HepG2 (cell line): Measurements from ENCODE around the gene KCTD6. TPM values are rescaled to one million over a fixed set of nuclear protein-coding genes. Genes with fewer than 3 reads are reported as not detected.

Source experiments
- ATAC-seq: fragments of 200-7000 bp; cut with Tn5 transposase; 3 replicates; pipeline ENCODE4 v1.9.1; 2020; ENCODE audit warnings: mild to moderate bottlenecking, moderate library complexity
- BruUV-seq: library from RNA; stranded (reverse); fragments of 400-500 nt; replicated peaks from 2 replicates; lab custom pipeline; 2021; lab: Mats Ljungman, UMichigan
- CTCF ChIA-PET: fragments of 300-600 bp; formaldehyde crosslinking; extraction: SDS; loops from one replicate; lab custom pipeline; 2021; ENCODE audit warnings: low total read pairs, inconsistent platforms, low intra/inter-chr PET ratio; lab: Yijun Ruan, JAX
- POLR2A ChIA-PET: fragments of 350-600 bp; sonication (Branson Sonifier 250); formaldehyde crosslinking; loops from one replicate; lab custom pipeline; 2020; ENCODE audit warnings: antibody characterized with exemption, inconsistent platforms; lab: Yijun Ruan, JAX
- DNase-seq: peaks from one replicate; pipeline ENCODE4 v3.0.0-alpha.2; 2015; ENCODE audit warnings: low spot score
- FAIRE-seq: peaks from 3 replicates; lab custom pipeline; 2011; peaks lifted over from hg19 to GRCh38; lab: Jason Lieb, UNC
- H2AFZ ChIP-seq: one replicate; pipeline ENCODE4 v1.6.1; 2011; ENCODE audit warnings: low read length, inconsistent platforms
- H3K27ac ChIP-seq: fragments of 300-600 bp; 3 replicates; pipeline ENCODE4 v1.8.0; 2011; ENCODE audit warnings: mixed run types, mild to moderate bottlenecking, mixed read lengths, low read length, inconsistent platforms; ENCODE audit not compliant: insufficient read depth; ENCODE audit errors: extremely low read length
- H3K27me3 ChIP-seq, 2 experiments: fragments of 200-600 bp in 1 of 2; 2 replicates in 1 of 2; 3 replicates in 1 of 2; pipeline versions ENCODE4 v1.6.0 to v1.8.0; 2011; ENCODE audit warnings: low read length in 2 of 2, mild to moderate bottlenecking in 2 of 2, moderate library complexity in 2 of 2, inconsistent platforms in 1 of 2; ENCODE audit not compliant: insufficient read depth in 2 of 2, control insufficient read depth in 1 of 2
- H3K36me3 ChIP-seq, 2 experiments: fragments of 200-600 bp in 1 of 2; replicated peaks in 1 of 2; 2 replicates in 1 of 2; 3 replicates in 1 of 2; pipeline versions ENCODE4 v1.5.1 to v1.8.0; 2011; ENCODE audit warnings: low read length in 2 of 2, inconsistent platforms in 1 of 2; ENCODE audit not compliant: insufficient read depth in 2 of 2, control insufficient read depth in 1 of 2
- H3K4me1 ChIP-seq: 2 replicates; pipeline ENCODE4 v1.5.1; 2012; ENCODE audit warnings: low read length, inconsistent platforms; ENCODE audit not compliant: insufficient read depth
- H3K4me2 ChIP-seq: 2 replicates; pipeline ENCODE4 v1.6.0; 2011; ENCODE audit warnings: low read depth, low read length, inconsistent platforms
- H3K4me3 ChIP-seq, 3 experiments: fragments of 200-600 bp in 1 of 3; sonication (generic), shearing (Covaris generic) in 1 of 3; replicated peaks in 1 of 3; 2 replicates each; pipeline ENCODE4 v1.5.1; 2011 to 2016; ENCODE audit warnings: low read length in 3 of 3, inconsistent platforms in 2 of 3, low read depth in 2 of 3, mild to moderate bottlenecking in 2 of 3, control low read depth in 1 of 3, mixed read lengths in 1 of 3; ENCODE audit not compliant: insufficient read depth in 1 of 3
- H3K79me2 ChIP-seq: one replicate; pipeline ENCODE4 v1.6.1; 2011; ENCODE audit warnings: low read length, inconsistent platforms; ENCODE audit not compliant: insufficient read depth
- H3K9ac ChIP-seq: 2 replicates; pipeline ENCODE4 v1.6.0; 2011; ENCODE audit warnings: mild to moderate bottlenecking, low read depth, low read length, inconsistent platforms; ENCODE audit not compliant: insufficient read depth
- H3K9me3 ChIP-seq: 2 replicates; pipeline ENCODE4 v1.5.1; 2012; ENCODE audit warnings: mild to moderate bottlenecking, low read length
- H4K20me1 ChIP-seq: 2 replicates; pipeline ENCODE4 v1.6.0; 2011; ENCODE audit warnings: inconsistent platforms, mild to moderate bottlenecking, low read length, moderate library complexity; ENCODE audit not compliant: insufficient read depth
- DR1 ChIP-seq: sonication (generic); formaldehyde crosslinking; IDR thresholded peaks from 2 replicates; pipeline ENCODE4 v1.8.0; 2021; ENCODE audit warnings: mild to moderate bottlenecking, missing genetic modification reagents, inconsistent platforms
- HNRNPK ChIP-seq: fragments of 200-400 bp; formaldehyde crosslinking; IDR thresholded peaks from 2 replicates; pipeline ENCODE4 v1.6.1; 2018; ENCODE audit warnings: low read length, low read depth, moderate library complexity, mild to moderate bottlenecking; ENCODE audit not compliant: poor library complexity, severe bottlenecking
- KDM6A ChIP-seq: IDR thresholded peaks from 2 replicates; pipeline ENCODE4 v1.6.1; 2016; ENCODE audit warnings: low read depth
- ZFAT ChIP-seq: sonication (generic); formaldehyde crosslinking; conservative IDR thresholded peaks from 2 replicates; pipeline ENCODE4 v1.8.1; 2023; ENCODE audit warnings: missing genetic modification reagents, inconsistent platforms
- ZNF614 ChIP-seq: IDR thresholded peaks from 2 replicates; pipeline ENCODE4 v1.6.1; 2018; ENCODE audit warnings: missing biosample characterization, missing genetic modification reagents, inconsistent platforms, borderline replicate concordance
- WGBS: methylation state at CpG from one replicate; pipeline ENCODE4 v1.1.6; 2017; ENCODE audit warnings: low lambda C conversion rate; 5-methylcytosine and 5-hydroxymethylcytosine counted together
- in situ Hi-C: cut with HindIII; loops from 2 replicates; pipeline ENCODE4 v1.10.0; 2017; ENCODE audit warnings: low pct_unique_long_range_greater_than_20kb; ENCODE audit not compliant: extremely low pct_ligation_motif_present
- intact Hi-C: fragments of 100-400 bp; cut with micrococcal nuclease; formaldehyde crosslinking; loops from one replicate; pipeline ENCODE4 v1.10.0; 2022; ENCODE audit not compliant: unreplicated experiment
- polyA plus RNA-seq, 8 experiments: library from polyadenylated mRNA; depleted of rRNA in 3 of 8; stranded (reverse) in 7 of 8; unstranded in 1 of 8; fragments of >200 nt; fragmentation: Illumina TruSeq in 4 of 8; extraction: Trizol in 4 of 8; gene quantifications; 2 replicates each; pipeline versions ENCODE4 v1.2.1 to v1.2.3, GENCODE V29; 2011 to 2016; ENCODE audit warnings: low read depth in 4 of 8, missing spikeins in 1 of 8, mixed read lengths in 1 of 8; ENCODE audit not compliant: insufficient read depth in 1 of 8
- total RNA-seq, 5 experiments: library from RNA; depleted of rRNA; stranded (reverse); fragments of >200 nt; fragmentation: Illumina TruSeq; extraction: Trizol; gene quantifications; 2 replicates each; pipeline ENCODE4 v1.2.3, GENCODE V29; 2016; ENCODE audit warnings: low read depth in 1 of 5
- TF ChIP-seq, protein P1 (sequence below): IDR thresholded peaks from 2 replicates; pipeline ENCODE4 v1.6.1; 2016
- TF ChIP-seq, protein P2 (sequence below): sonication (generic); formaldehyde crosslinking; IDR thresholded peaks from 2 replicates; pipeline ENCODE4 v1.4.0; 2020; ENCODE audit warnings: mild to moderate bottlenecking, missing genetic modification reagents
- TF ChIP-seq, protein P3 (sequence below): sonication (generic); formaldehyde crosslinking; IDR thresholded peaks from 2 replicates; pipeline ENCODE4 v1.4.0; 2020; ENCODE audit warnings: missing genetic modification reagents, mild to moderate bottlenecking, borderline replicate concordance
- TF ChIP-seq, protein P4 (sequence below), 2 experiments: sonication (generic) in 1 of 2; formaldehyde crosslinking in 1 of 2; IDR thresholded peaks; 2 replicates each; pipeline versions ENCODE4 v1.5.1 to v1.6.1; 2011 to 2020; ENCODE audit warnings: borderline replicate concordance in 1 of 2, low read depth in 1 of 2, low read length in 1 of 2, mild to moderate bottlenecking in 1 of 2, missing genetic modification reagents in 1 of 2, moderate library complexity in 1 of 2

Gene KCTD6
- total and polyA plus RNA-seq, 2 of the 13 experiments (the other 11 are each of a cell fraction or from before 2014, with no cell fraction given) = 13.4 to 14.2 TPM

DNA sequence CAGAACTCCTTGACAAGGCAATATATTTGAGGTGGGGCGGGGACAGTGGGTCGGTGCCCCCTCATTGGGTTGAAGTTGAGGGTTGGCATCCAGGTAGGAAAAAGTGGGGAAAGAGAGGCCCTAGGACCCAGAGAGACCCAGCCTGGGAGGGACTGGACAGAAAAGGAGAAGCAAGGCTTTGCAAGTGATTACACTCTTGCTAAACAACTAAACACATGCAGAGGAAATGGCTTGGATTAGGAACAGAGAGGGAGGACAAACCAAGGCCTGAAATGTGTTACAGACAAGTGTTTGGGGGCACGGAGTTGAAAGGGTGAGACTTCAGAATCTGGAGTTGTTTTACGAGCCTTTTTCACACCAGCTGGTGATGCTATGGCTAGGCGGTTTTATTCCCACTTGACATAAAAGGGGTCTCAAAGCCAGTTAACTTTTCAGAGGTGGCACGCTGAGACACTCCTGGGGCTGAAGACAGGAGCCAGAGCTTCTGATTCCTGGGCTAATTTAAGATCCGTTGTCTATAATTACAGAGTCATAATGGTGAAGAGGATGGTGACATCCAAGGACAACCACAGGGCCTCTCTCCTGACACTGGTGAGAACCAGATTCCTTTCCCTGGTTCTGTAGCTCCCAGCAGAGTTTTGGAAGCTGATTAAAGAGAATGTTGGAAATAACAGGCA lies 7.7 kb upstream of the KCTD6 start:
- no TSS peak for BruUV-seq
- TF ChIP-seq, protein P1, sequence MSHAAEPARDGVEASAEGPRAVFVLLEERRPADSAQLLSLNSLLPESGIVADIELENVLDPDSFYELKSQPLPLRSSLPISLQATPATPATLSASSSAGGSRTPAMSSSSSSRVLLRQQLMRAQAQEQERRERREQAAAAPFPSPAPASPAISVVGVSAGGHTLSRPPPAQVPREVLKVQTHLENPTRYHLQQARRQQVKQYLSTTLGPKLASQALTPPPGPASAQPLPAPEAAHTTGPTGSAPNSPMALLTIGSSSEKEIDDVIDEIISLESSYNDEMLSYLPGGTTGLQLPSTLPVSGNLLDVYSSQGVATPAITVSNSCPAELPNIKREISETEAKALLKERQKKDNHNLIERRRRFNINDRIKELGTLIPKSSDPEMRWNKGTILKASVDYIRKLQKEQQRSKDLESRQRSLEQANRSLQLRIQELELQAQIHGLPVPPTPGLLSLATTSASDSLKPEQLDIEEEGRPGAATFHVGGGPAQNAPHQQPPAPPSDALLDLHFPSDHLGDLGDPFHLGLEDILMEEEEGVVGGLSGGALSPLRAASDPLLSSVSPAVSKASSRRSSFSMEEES (CRISPR knock-in tag) = no peak
- TF ChIP-seq, protein P2, sequence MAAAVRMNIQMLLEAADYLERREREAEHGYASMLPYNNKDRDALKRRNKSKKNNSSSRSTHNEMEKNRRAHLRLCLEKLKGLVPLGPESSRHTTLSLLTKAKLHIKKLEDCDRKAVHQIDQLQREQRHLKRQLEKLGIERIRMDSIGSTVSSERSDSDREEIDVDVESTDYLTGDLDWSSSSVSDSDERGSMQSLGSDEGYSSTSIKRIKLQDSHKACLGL (CRISPR knock-in tag) = no peak
- TF ChIP-seq, protein P3, sequence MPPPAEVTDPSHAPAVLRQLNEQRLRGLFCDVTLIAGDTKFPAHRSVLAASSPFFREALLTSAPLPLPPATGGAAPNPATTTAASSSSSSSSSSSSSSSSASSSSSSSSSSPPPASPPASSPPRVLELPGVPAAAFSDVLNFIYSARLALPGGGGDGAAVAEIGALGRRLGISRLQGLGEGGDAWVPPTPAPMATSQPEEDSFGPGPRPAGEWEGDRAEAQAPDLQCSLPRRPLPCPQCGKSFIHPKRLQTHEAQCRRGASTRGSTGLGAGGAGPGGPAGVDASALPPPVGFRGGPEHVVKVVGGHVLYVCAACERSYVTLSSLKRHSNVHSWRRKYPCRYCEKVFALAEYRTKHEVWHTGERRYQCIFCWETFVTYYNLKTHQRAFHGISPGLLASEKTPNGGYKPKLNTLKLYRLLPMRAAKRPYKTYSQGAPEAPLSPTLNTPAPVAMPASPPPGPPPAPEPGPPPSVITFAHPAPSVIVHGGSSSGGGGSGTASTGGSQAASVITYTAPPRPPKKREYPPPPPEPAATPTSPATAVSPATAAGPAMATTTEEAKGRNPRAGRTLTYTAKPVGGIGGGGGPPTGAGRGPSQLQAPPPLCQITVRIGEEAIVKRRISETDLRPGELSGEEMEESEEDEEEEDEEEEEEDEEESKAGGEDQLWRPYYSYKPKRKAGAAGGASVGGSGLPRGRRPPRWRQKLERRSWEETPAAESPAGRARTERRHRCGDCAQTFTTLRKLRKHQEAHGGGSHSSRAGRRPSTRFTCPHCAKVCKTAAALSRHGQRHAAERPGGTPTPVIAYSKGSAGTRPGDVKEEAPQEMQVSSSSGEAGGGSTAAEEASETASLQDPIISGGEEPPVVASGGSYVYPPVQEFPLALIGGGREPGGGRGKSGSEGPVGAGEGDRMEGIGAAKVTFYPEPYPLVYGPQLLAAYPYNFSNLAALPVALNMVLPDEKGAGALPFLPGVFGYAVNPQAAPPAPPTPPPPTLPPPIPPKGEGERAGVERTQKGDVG (CRISPR knock-in tag) = no peak
- no peak for TF ChIP-seq KDM6A (CRISPR knock-in tag)
- TF ChIP-seq DR1 (CRISPR knock-in tag) = no peak
- no peak for TF ChIP-seq ZFAT
- no peak for TF ChIP-seq HNRNPK
- no peak for TF ChIP-seq ZNF614 (CRISPR knock-in tag)
- TF ChIP-seq, protein P4, sequence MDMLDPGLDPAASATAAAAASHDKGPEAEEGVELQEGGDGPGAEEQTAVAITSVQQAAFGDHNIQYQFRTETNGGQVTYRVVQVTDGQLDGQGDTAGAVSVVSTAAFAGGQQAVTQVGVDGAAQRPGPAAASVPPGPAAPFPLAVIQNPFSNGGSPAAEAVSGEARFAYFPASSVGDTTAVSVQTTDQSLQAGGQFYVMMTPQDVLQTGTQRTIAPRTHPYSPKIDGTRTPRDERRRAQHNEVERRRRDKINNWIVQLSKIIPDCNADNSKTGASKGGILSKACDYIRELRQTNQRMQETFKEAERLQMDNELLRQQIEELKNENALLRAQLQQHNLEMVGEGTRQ (IDR thresholded peaks at IDR 0.05; ENCODE audit: low read depth, low read length) = no peak
- TF ChIP-seq, protein P4 (CRISPR knock-in tag; IDR thresholded peaks at IDR 0.05; ENCODE audit: borderline replicate concordance) = no peak
- H3K9ac ChIP-seq = no peak overlapping the region
- no peaks in the 10 kb centered on the region for H4K20me1 ChIP-seq
- intact Hi-C loops = no loop called here
- no peak for ATAC-seq
- peaks cover 0 to 2% of the 10 kb centered on the region in 2 experiments; a peak in 2 of 5 replicates for H3K27me3 ChIP-seq
- H2AFZ ChIP-seq = peak overlapping the region; percentile 48
- 60% methylated on average over 7 of the region's 7 CpGs for WGBS
- H3K79me2 ChIP-seq = no peaks in the 10 kb centered on the region
- FAIRE-seq = no peak
- H3K4me1 ChIP-seq = peaks cover 69% of the 10 kb centered on the region
- CTCF ChIA-PET = no interaction called here
- no peaks in the 10 kb centered on the region for H3K36me3 ChIP-seq
- in situ Hi-C loops = no loop called here
- no peak overlapping the region for H3K27ac ChIP-seq
- POLR2A ChIA-PET = no interaction called here
- DNase-seq = no peak
- no peak overlapping the region for H3K4me3 ChIP-seq
- H3K4me2 ChIP-seq = no peak overlapping the region
- no peaks in the 10 kb centered on the region for H3K9me3 ChIP-seq
